SK-N-MC (cell line): ENCODE results near the gene ATG10.

Experiments used
- EZH2 ChIP-seq: fragments of 200-600 bp; sonication (generic); IDR thresholded peaks from one replicate; pipeline ENCODE4 v1.6.1; 2017; ENCODE audit warnings: antibody characterized with exemption
- POLR2AphosphoS5 ChIP-seq: IDR thresholded peaks from 2 replicates; pipeline ENCODE4 v1.6.1; 2012; ENCODE audit warnings: mild to moderate bottlenecking, low read depth, low read length, borderline replicate concordance

DNA sequence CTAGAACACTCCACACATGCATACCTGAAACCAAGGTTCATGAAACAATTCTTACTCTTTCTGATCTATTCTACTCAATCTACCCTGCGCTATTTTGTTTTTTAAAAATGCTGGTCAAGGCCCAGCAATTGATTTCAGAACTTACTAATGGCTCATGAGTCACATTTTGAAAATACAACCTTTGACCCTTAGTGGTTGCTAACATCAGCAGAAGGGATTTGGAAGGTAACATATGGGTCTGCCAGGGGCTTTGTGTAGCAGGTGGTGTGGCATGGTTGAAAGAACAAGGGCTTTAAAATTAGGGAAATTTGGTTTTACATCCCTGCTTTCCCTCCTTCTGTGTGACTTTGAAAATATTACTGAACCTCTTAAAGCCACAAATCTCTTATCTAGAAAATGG lies 101.4 kb downstream of the ATG10 start:
- no peak for TF ChIP-seq EZH2
- no peak for TF ChIP-seq POLR2AphosphoS5
